ENCODE measurements around the gene AEN.
A peak's percentile ranks its signal among the peaks of the same experiment; 100 is the strongest.
"Not testable (repeated sequence)": the region's sequence is repeated elsewhere in the genome, so short reads cannot be mapped to it uniquely, and the experiment has no call there.

AEN gene

GRCh38 chr15:88630141-88630721 lies 9.1 kb downstream of the AEN start:
- peaks cover 94% of the 10 kb centered on the region for H3K36me3 ChIP-seq (replicated peaks)
- H3K4me3 ChIP-seq, result no peak overlapping the region
- no peak for DNase-seq (ENCODE audit: low spot score in 2 of 2)
- H3K27me3 ChIP-seq (ENCODE audit: low read depth), result no peaks in the 10 kb centered on the region
- no peaks in the 10 kb centered on the region for H3K9me3 ChIP-seq
- H3K4me1 ChIP-seq, result no peaks in the 10 kb centered on the region; the same call in 1 of the 2 replicates
- in situ Hi-C loops (cut with MboI; ENCODE audit: low sequenced_read_pairs), result no loop called here

GRCh38 chr15:88630798-88631463 lies 9.8 kb downstream of the AEN start:
- Histone ChIP-seq H3K4me3 (no peak overlapping the region), H3K36me3 (replicated peaks) (peaks cover 96% of the 10 kb centered on the region), H3K4me1 (no peaks in the 10 kb centered on the region), H3K27me3 (ENCODE audit: low read depth) (no peaks in the 10 kb centered on the region), H3K9me3 (no peaks in the 10 kb centered on the region)
- in situ Hi-C loops (cut with MboI; ENCODE audit: low sequenced_read_pairs), result no loop called here
- no peak for DNase-seq (ENCODE audit: low spot score in 2 of 2)

DNA sequence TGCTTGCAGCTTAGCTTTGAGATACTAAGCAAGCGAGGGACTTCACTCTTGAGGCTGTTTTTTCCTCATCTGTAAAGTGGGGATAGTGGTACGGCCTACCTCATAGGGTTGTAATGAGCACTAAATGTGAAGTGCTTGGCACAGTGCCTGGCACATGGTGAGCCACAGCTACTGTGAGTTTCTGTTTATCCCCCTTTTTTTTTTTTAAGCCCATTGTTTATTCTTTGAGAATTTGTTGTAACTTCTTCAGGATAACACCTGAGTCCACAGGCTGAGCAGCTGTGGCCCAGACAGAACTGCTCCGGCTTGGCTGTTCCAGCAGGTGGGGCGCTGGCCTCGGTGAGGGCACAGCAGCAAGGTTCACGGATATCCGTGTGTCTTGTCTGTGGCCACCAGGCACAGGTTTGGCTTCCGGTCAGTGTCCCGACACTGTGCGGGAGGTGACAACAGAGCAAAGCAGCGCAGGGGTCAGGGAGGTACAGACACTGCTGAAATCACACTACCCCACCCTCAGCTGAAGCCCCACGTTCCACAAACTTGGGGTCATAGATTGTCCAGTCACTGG lies 10.4 kb downstream of the AEN start:
- Histone ChIP-seq H3K36me3 (replicated peaks) (peaks cover 92% of the 10 kb centered on the region), H3K4me3 (no peak overlapping the region), H3K9me3 (no peaks in the 10 kb centered on the region), H3K4me1 (no peaks in the 10 kb centered on the region), H3K27me3 (ENCODE audit: low read depth) (no peaks in the 10 kb centered on the region)
- no peak for DNase-seq (ENCODE audit: low spot score in 2 of 2)
- in situ Hi-C loops (cut with MboI; ENCODE audit: low sequenced_read_pairs), result no loop called here

DNA sequence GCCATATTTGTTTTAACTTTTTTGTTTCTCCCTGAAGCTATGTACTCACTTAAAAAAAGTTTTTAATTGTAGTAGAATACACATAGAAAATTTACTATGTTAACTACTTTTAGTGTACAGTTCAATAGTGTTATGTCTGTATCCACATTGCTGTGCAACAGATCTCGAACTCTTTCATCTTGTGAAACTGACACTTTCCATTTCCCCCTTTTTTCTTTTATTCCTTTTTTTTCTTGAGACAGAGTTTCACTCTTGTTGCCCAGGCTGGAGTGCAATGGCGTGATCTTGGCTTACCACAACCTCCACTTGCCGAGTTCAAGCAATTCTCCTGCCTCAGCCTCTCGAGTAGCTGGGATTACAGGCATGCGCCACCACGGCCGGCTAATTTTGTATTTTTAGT lies 11.7 kb downstream of the AEN start:
- DNase-seq (ENCODE audit: low spot score in 2 of 2); H3K27me3 ChIP-seq (ENCODE audit: low read depth); H3K4me1 ChIP-seq; H3K4me3 ChIP-seq; H3K9me3 ChIP-seq; in situ Hi-C loops (cut with MboI; ENCODE audit: low sequenced_read_pairs): not testable (repeated sequence)
- H3K36me3 ChIP-seq (replicated peaks), result peaks cover 79% of the 10 kb centered on the region

DNA sequence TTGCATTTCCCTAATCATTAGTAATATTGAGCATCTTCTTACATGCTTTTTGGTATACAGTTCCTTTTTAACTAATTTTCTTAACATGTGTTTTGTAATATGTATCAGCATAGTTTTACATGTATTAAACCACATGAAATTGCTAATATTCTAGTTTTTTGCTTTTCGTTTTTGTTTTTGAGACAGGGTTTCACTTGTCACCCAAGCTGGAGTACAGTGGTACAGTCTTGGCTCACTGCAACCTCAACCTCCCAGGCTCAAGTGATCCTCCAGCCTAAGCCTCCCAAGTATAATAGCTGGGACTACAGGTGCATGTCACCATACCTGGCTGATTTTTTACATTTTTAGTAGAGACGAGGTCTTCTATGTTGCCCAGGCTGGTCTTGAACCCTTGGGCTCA lies 13.3 kb downstream of the AEN start:
- DNase-seq (ENCODE audit: low spot score in 2 of 2), result no peak
- no peak overlapping the region for H3K4me3 ChIP-seq
- in situ Hi-C loops (cut with MboI; ENCODE audit: low sequenced_read_pairs), result no loop called here
- H3K9me3 ChIP-seq, result no peaks in the 10 kb centered on the region
- H3K36me3 ChIP-seq (replicated peaks), result peaks cover 63% of the 10 kb centered on the region
- H3K27me3 ChIP-seq (ENCODE audit: low read depth), result no peaks in the 10 kb centered on the region
- H3K4me1 ChIP-seq, result peaks cover 11% of the 10 kb centered on the region

DNA sequence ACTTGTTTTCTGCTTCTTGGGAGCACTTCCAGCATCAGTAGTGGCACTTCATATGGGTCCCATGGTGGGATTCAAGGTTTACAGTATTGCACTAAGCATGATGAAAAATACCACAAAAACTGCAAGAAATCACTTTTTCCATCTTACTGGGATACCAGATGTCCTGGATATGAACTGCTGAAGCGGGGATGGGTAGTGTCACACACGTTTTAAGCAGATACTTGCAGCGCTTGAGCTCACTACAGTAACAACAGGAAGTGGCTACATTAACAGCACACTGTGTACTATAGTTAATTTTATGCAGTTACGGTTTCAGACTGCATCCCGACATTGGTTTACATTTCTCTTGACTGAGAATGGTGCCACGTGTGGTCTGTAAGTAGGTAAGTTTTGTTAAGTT lies 14.2 kb downstream of the AEN start:
- Histone ChIP-seq H3K36me3 (replicated peaks) (peaks cover 54% of the 10 kb centered on the region), H3K27me3 (ENCODE audit: low read depth) (no peaks in the 10 kb centered on the region), H3K9me3 (no peaks in the 10 kb centered on the region), H3K4me3 (no peak overlapping the region), H3K4me1 (peaks cover 11% of the 10 kb centered on the region)
- in situ Hi-C loops (cut with MboI; ENCODE audit: low sequenced_read_pairs), result no loop called here
- DNase-seq (ENCODE audit: low spot score in 2 of 2), result no peak

DNA sequence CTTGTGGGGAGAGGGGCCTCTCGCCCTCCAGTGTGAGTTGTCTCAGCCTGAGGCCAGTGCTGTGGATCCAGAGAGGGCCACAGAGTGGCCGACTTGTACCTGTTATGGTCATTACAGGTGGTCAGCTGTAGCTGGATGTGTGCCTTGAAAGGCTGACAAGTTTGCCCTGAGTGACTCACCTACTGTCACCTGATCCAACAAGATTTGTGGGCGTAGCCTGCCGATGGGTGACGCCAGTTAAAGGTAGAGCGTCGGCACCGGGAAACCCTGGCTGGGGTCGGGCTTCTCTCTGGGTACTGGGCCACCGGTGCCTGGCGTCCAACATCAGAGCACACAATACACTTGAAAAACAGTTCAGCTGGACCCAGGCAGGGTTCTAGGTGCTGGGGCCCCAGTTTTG lies 14.9 kb downstream of the AEN start:
- peaks cover 47% of the 10 kb centered on the region for H3K36me3 ChIP-seq (replicated peaks)
- no peak for DNase-seq (ENCODE audit: low spot score in 2 of 2)
- in situ Hi-C loops (cut with MboI; ENCODE audit: low sequenced_read_pairs), result no loop called here
- H3K27me3 ChIP-seq (ENCODE audit: low read depth), result no peaks in the 10 kb centered on the region
- no peak overlapping the region for H3K4me3 ChIP-seq
- no peaks in the 10 kb centered on the region for H3K9me3 ChIP-seq
- peaks cover 11% of the 10 kb centered on the region for H3K4me1 ChIP-seq

DNA sequence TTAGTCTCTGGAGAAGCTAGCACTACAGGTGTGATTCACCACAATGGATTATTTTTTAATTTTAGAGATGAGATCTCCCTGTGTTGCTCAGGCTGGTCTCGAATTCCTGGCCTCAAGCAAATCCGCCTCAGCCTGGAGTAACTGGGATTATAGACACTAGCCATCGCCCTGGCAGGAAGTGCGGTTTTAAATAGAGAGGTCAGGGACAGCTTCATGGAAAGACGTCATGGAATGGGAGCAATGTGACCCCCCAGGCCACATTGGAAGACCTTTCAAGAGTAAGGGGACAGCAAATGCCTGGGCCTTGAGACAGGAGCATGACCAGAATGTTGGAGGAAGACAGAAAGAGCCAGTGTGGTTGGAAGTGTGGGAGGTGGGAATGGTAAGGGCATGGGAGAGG lies 15.5 kb downstream of the AEN start:
- H3K36me3 ChIP-seq (replicated peaks), result peaks cover 41% of the 10 kb centered on the region
- H3K9me3 ChIP-seq, result no peaks in the 10 kb centered on the region
- no peak overlapping the region for H3K4me3 ChIP-seq
- H3K27me3 ChIP-seq (ENCODE audit: low read depth), result no peaks in the 10 kb centered on the region
- in situ Hi-C loops (cut with MboI; ENCODE audit: low sequenced_read_pairs), result no loop called here
- peaks cover 11% of the 10 kb centered on the region for H3K4me1 ChIP-seq
- DNase-seq (ENCODE audit: low spot score in 2 of 2), result no peak

DNA sequence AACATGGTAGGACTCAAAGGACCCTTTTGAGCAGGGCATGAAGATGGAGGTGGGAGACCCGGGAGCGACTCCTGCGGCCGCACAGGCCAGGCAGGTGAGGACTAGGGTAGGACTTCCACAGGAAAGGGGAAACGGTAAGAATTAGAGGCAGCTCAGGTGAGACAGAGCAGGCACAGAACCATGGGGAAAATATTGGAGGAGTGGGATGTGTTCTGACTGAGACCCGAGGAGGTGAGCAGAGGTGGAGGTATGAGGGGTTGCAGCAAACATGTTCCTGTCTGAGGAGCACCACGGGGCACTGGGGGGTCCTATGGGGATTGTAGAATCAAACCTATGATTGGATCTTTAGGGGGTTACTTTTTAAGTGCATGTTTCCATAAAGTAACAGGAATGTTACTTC lies 16.3 kb downstream of the AEN start:
- DNase-seq (ENCODE audit: low spot score in 2 of 2), result no peak
- in situ Hi-C loops (cut with MboI; ENCODE audit: low sequenced_read_pairs), result no loop called here
- H3K36me3 ChIP-seq (replicated peaks), result peaks cover 33% of the 10 kb centered on the region
- peaks cover 11% of the 10 kb centered on the region for H3K4me1 ChIP-seq
- H3K4me3 ChIP-seq, result no peak overlapping the region
- no peaks in the 10 kb centered on the region for H3K9me3 ChIP-seq
- H3K27me3 ChIP-seq (ENCODE audit: low read depth), result no peaks in the 10 kb centered on the region

- H3K27me3 ChIP-seq (ENCODE audit: low read depth), result no peaks in the 10 kb centered on the region
- H3K9me3 ChIP-seq, result no peaks in the 10 kb centered on the region
- in situ Hi-C loops (cut with MboI; ENCODE audit: low sequenced_read_pairs), result no loop called here
- H3K4me1 ChIP-seq, result peaks cover 11% of the 10 kb centered on the region
- no peak for DNase-seq (ENCODE audit: low spot score in 2 of 2)
- H3K4me3 ChIP-seq, result peak overlapping the region; percentile 11
- H3K36me3 ChIP-seq (replicated peaks), result peaks cover 27% of the 10 kb centered on the region
Observed at GRCh38 chr15:88637841-88638625, 16.9 kb downstream of the AEN start.

DNA sequence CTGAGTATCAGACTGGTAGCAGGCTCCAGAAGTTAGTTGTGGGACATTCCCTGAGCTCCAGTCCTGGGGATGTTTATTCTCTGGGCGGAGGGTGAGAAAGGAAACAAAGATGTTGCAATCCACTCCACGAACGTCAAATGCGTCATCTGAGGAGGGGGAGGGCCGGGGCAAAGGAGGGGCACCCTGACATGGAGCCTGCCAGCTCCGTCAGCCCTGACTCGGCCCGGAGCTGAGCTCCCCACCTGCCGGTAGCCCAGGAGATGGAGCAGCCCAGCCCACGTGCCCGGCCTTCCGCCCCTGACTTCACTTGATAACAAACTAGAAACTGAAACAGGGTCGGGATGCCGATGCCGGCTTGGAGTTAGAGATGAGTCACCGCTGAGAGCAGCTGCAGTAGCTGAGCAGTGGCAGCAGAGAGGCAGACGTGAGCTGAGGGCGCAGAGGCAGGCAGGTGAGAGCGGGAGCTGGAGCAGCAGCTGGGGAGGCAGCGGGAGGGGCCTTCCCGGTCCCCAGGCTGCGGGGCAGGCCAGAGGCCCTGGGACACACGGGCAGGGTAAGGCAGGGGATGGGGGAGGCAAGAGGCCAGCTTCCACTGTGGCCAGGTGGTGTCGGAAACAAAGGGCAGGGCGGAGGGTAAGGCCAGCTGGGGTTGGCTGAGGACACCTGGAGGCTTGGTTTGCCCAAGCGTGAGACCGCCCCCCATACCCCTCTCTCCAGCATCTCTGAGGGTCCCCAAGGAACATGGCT lies 17.7 kb downstream of the AEN start, which contains the start of gene ISG20:
TSS of gene ISG20 (plus strand) at position 391 of the 747 bp plus-strand sequence. CDS start at position 742, 351 bp downstream.
- H3K4me3 ChIP-seq, result peak within 1 kb of the TSS; percentile 11
- peak; percentile 47 to 81 for DNase-seq (ENCODE audit: low spot score in 2 of 2)
- H3K27me3 ChIP-seq (ENCODE audit: low read depth), result no peaks in the 10 kb centered on the region
- no peaks in the 10 kb centered on the region for H3K9me3 ChIP-seq
- peaks cover 21% of the 10 kb centered on the region for H3K36me3 ChIP-seq (replicated peaks)
- in situ Hi-C loops (cut with MboI; ENCODE audit: low sequenced_read_pairs), result no loop called here
- H3K4me1 ChIP-seq, result peaks cover 11% of the 10 kb centered on the region

- DNase-seq (ENCODE audit: low spot score in 2 of 2), result no peak
- Histone ChIP-seq H3K4me3 (no peak overlapping the region), H3K4me1 (peaks cover 11% of the 10 kb centered on the region), H3K27me3 (ENCODE audit: low read depth) (no peaks in the 10 kb centered on the region), H3K36me3 (replicated peaks) (no peaks in the 10 kb centered on the region; the same call in 1 of the 2 replicates), H3K9me3 (no peaks in the 10 kb centered on the region)
- in situ Hi-C loops (cut with MboI; ENCODE audit: low sequenced_read_pairs), result no loop called here
Observed at GRCh38 chr15:88641959-88642452, 20.9 kb downstream of the AEN start.

GRCh38 chr15:88642514-88642913 lies 21.4 kb downstream of the AEN start:
- H3K4me1 ChIP-seq, result peaks cover 11% of the 10 kb centered on the region
- H3K27me3 ChIP-seq (ENCODE audit: low read depth); H3K36me3 ChIP-seq (replicated peaks); H3K4me3 ChIP-seq; in situ Hi-C loops (cut with MboI; ENCODE audit: low sequenced_read_pairs); H3K9me3 ChIP-seq; DNase-seq (ENCODE audit: low spot score in 2 of 2): not testable (repeated sequence)

All from HAP-1 (cell line).